ENCODE data around the gene WT1.

WT1 gene

DNA sequence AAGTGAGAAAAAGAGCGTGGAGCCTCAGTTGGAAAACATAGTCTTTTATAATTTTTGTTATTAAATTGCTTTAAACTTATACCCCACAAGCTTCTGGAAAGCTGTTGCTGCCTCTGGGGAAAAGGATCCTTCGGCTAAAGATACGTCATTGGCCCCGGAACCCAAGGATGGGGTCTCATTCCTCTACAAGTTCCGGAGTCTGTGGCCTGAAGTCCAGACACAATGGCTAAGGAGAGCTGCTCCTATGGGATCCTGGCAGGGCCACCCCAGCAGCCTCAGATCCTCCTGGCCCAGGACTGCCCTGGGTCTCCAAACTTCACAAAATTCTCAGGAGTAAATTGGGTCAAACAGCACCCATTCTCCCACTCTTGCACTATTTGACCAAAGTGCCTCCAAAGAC lies 5.9 kb downstream of the WT1 start:
- TF ChIP-seq CTCF (conservative IDR thresholded peaks at IDR 0.05; ENCODE audit: low read length) = no peak
- DNase-seq (ENCODE audit: low read depth) = no peak
- no peak overlapping the region for H3K4me3 ChIP-seq (ENCODE audit: low read length)

DNA sequence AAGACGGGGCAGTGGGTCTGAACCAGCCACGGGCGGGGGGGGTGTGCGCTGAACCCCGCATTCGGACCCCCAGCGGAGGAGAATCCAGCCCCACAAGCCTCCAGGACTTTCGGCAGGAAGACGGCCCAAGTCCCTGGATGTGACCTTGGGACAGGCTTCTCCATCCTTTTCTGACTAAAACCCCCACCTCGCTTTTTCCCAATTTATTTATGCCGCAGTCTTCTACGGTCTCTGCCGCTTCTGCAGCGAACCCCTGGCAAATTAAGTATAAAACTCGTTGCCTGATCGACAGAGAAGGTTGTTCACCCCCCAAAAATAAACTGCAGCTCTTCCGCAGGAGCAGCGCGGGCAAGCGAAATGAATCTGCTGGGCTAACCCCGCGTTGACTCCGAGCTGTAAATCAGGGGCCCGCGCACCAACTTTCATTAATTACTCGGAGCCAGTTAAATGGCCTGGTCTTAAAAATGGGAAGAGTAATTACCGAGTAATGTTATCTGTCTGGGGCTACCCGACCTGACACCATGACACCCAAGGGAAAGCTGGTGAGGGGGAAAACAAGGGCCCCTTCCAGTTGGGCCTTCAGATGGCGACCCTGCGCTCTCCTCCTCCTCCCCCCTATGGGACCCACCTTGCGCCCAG lies 6.6 kb downstream of the WT1 start:
- no peak for DNase-seq (ENCODE audit: low read depth)
- no peak overlapping the region for H3K4me3 ChIP-seq (ENCODE audit: low read length)
- no peak for TF ChIP-seq CTCF (conservative IDR thresholded peaks at IDR 0.05; ENCODE audit: low read length)

- DNase-seq (ENCODE audit: low read depth) = no peak
- H3K4me3 ChIP-seq (ENCODE audit: low read length) = no peak overlapping the region
- no peak for TF ChIP-seq CTCF (conservative IDR thresholded peaks at IDR 0.05; ENCODE audit: low read length)
These were observed 7.2 kb downstream of the WT1 start for GRCh38 chr11:32427935-32428664.

- no peak overlapping the region for H3K4me3 ChIP-seq (ENCODE audit: low read length)
- no peak for DNase-seq (ENCODE audit: low read depth)
- no peak for TF ChIP-seq CTCF (conservative IDR thresholded peaks at IDR 0.05; ENCODE audit: low read length)
These were observed 7.8 kb downstream of the WT1 start for GRCh38 chr11:32427616-32427934.

DNA sequence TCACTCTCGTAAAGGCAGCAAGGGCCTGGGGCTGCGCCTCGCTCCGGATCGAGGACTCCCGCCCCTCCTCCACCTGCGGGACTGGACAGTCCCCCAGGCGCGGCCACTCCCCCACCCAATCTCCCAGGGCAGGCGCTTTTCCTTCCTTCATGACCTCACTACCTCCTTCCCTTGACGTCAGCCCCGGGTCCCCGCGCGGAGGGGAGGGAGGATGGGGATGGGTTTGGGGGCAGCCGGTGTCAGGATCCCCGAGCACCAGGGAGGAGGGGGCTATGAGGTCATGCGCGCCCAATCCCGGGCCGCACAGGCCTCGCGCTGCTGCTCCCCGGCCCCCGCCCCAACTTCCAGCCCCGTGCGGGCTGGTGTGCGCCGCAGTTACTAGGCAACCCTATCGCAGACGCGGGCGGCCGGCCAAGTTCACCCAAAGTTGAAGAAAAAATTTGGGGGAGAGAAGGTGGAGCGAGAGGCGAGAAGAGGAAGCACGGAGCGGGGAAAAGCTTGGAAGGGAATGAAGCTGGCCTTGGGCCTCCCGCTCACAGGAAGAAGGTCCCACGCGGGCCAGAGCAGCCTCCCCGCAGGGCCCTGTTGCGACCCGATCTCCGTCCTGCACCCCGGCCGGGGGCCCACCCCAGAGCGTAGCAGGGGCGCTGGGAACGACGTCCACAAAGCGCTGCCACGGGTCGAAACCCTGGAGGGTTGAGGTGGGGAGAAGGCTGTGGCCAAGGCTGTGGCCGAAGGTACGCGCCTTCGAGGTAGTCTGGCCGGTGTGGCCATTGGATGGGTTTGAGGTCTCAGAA lies 8.3 kb downstream of the WT1 start:
- TF ChIP-seq CTCF (conservative IDR thresholded peaks at IDR 0.05; ENCODE audit: low read length) = no peak
- H3K4me3 ChIP-seq (ENCODE audit: low read length) = no peak overlapping the region
- no peak for DNase-seq (ENCODE audit: low read depth)

- TF ChIP-seq CTCF (conservative IDR thresholded peaks at IDR 0.05; ENCODE audit: low read length) = no peak
- no peak for DNase-seq (ENCODE audit: low read depth)
- H3K4me3 ChIP-seq (ENCODE audit: low read length) = no peak overlapping the region
These were observed 9.1 kb downstream of the WT1 start for GRCh38 chr11:32426192-32426591.
